Fibroblast of villous mesenchyme (primary cell): ENCODE data around the gene NEFH. TPM values are rescaled to one million over a fixed set of nuclear protein-coding genes. Genes with fewer than 3 reads are reported as not detected.

Experiments
- DNase-seq: peaks from one replicate; pipeline ENCODE4 v3.0.0-alpha.2; 2010; ENCODE audit warnings: low read depth
- H3K4me3 ChIP-seq: 2 replicates; pipeline ENCODE4 v1.5.1; 2011; ENCODE audit warnings: low read depth, mild to moderate bottlenecking, low read length
- CTCF ChIP-seq: IDR thresholded peaks from 2 replicates; pipeline ENCODE4 v1.5.1; 2012; ENCODE audit warnings: low read depth, mild to moderate bottlenecking, low read length; ENCODE audit not compliant: insufficient read depth
- total RNA-seq: library from RNA; depleted of rRNA; stranded (reverse); fragments of >200 nt; gene quantifications from 2 replicates; pipeline ENCODE4 v1.2.3, GENCODE V29; 2012

NEFH gene
- total RNA-seq, 1 donor, result under 0.01 TPM

GRCh38 chr22:29454276-29454675 is 25.7 kb upstream of the NEFH start:
- no peak for DNase-seq
- no peak for TF ChIP-seq CTCF

DNA sequence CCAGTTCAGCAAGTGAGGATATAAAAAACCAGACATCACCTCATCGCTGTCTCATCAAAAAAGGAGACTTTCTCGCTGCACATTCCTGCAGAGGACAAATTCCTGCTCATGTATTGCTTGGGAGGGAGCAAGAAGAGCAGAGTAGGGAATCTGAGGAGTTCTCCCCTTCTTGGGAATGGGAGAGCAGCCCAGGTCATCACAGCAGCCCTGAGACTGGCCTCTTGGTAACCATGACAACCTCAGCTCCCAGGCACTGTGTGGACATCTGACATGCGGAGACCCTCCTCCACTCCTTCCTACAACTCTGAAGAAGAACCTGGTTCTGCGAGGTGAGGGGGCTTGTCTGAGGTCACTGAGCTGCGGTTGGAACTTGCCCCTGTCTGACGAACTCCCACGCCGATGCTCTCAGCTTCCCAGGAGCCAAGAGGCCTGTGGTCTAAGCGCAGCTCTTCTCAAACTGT is 23.8 kb upstream of the NEFH start:
- no peak overlapping the region for H3K4me3 ChIP-seq
- no peak for TF ChIP-seq CTCF
- DNase-seq, result no peak

More at GRCh38 chr22:29454276-29454675, 25.7 kb upstream of the NEFH start:
- H3K4me3 ChIP-seq, result no peak overlapping the region

- peak; percentile 50 for DNase-seq
- H3K4me3 ChIP-seq, result no peak overlapping the region
- TF ChIP-seq CTCF, result no peak
These were observed 22.3 kb upstream of the NEFH start for GRCh38 chr22:29457730-29458129.

- DNase-seq, result peak; percentile 16
- H3K4me3 ChIP-seq, result no peak overlapping the region
- no peak for TF ChIP-seq CTCF
These were observed 21.5 kb upstream of the NEFH start for GRCh38 chr22:29458551-29458950.

GRCh38 chr22:29459773-29460172 is 20.2 kb upstream of the NEFH start:
- no peak for TF ChIP-seq CTCF
- no peak for DNase-seq
- H3K4me3 ChIP-seq, result no peak overlapping the region

DNA sequence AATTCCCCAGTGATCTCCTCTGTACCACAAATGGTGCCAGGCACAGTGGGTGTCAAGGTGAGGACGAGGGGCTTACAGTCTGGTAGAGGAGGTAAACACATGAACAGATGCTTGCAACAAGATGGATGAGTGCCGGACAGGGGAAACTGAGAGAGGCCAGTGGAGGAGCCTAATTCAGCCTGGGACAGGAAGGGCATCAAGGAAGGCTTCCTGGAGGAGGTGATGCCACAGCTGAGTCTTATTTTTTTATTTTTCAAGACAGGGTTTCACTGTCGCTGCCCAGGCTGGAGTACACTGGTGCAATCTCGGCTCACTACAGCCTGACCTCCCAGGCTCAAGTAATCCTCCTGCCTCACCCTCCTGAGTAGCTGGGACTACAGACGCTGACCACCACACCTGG is 18.8 kb upstream of the NEFH start:
- no peak for DNase-seq
- H3K4me3 ChIP-seq, result no peak overlapping the region
- TF ChIP-seq CTCF, result no peak

- no peak for TF ChIP-seq CTCF
- no peak for DNase-seq
These were observed 16.4 kb upstream of the NEFH start for GRCh38 chr22:29463629-29464028.

More at GRCh38 chr22:29463629-29464028, 16.4 kb upstream of the NEFH start:
- H3K4me3 ChIP-seq, result no peak overlapping the region
